ENCODE measurements around the gene HLCS. TPM values are rescaled to one million over a fixed set of nuclear protein-coding genes. Genes with fewer than 3 reads are reported as not detected.

HLCS gene
- total and polyA plus RNA-seq, 10 of the 15 experiments (the other 5 are each of a cell fraction or from before 2014, with no cell fraction given): 1.5 to 12.7 (median 9.6) TPM

DNA sequence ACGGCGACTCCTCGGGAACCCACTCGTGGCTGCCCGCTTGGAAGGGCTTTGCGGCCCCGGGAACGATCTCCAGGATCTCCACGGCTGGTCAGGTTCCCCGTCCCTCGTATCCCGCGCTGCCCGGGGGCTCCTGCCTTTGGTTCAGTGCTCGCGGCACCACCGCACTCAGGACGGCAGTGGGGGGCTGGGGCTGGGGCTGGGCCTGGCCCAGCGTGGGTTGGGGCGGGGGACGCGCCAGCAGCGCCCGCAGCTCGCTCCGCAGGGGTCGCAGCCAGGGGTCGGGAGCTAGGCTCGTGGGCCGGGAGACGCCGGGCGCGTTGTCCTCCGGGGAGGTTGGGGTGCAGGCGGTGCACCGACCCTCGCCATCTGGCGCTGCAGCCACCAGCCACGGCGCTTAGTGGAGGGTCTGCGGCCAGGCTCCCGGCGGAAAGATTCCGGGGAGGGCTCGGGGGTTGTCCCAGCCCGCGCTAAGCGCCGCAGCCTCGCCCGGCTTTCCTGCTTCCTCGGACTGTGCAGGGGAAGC, 258.6 kb downstream of the HLCS start:
- no peak for FAIRE-seq

More for the DNA sequence above, 258.6 kb downstream of the HLCS start:
- RAD21 ChIA-PET (ENCODE audit: unreplicated experiment): no interaction called here
- WGBS (ENCODE audit: insufficient coverage, insufficient replicate concordance, low lambda C conversion rate, missing lambda C conversion rate): 55% methylated on average over 41 of the region's 53 CpGs
- H3K4me2 ChIP-seq (ENCODE audit: control insufficient read depth, insufficient read depth): no peak overlapping the region
- no TSS peak for BruUV-seq (replicated peaks)
- CTCF ChIA-PET: no interaction called here
- DNase-seq (ENCODE audit: low read depth, low spot score) (no peak), ATAC-seq (no peak)
- H3K27me3 ChIP-seq (replicated peaks in 1 of 2; ENCODE audit: control insufficient read depth in 2 of 2, insufficient read depth in 2 of 2, low read length in 1 of 2): peaks cover 24 to 35% of the 10 kb centered on the region in 2 experiments
- intact Hi-C loops (cut with micrococcal nuclease; ENCODE audit: unreplicated experiment) (no loop called here), in situ Hi-C loops (cut with MboI) (no loop called here)
- H3K79me2 ChIP-seq (ENCODE audit: control insufficient read depth, insufficient read depth, low read length): no peaks in the 10 kb centered on the region
- POLR2A ChIA-PET: no interaction called here
- no peaks in the 10 kb centered on the region for H4K20me1 ChIP-seq (ENCODE audit: control insufficient read depth, insufficient read depth)
- H3K36me3 ChIP-seq (ENCODE audit: control insufficient read depth in 2 of 2, insufficient read depth in 2 of 2, low read length in 1 of 2): no peaks in the 10 kb centered on the region
- H3K9ac ChIP-seq (ENCODE audit: control insufficient read depth, insufficient read depth, low read length): no peak overlapping the region
- H3K4me1 ChIP-seq (ENCODE audit: control insufficient read depth, insufficient read depth, low read length): no peaks in the 10 kb centered on the region
- H3K9me3 ChIP-seq (replicated peaks; ENCODE audit: control insufficient read depth, insufficient read depth, low read length): no peaks in the 10 kb centered on the region
- H3K4me3 ChIP-seq: no peak overlapping the region
- no peak overlapping the region for H3K27ac ChIP-seq (ENCODE audit: control insufficient read depth, insufficient read depth)
- SMC1A ChIA-PET (ENCODE audit: uncharacterized antibody, unreplicated experiment): no interaction called here
- TF ChIP-seq CHD2 (IDR thresholded peaks at IDR 0.05; ENCODE audit: borderline replicate concordance, low read depth, low read length) (no peak), CHD4 (IDR thresholded peaks at IDR 0.05) (no peak), MTA2 (IDR thresholded peaks at IDR 0.05; ENCODE audit: low read depth) (no peak), CREB1 (IDR thresholded peaks at IDR 0.05; ENCODE audit: low read depth) (no peak), ZBTB11 (CRISPR knock-in tag; IDR thresholded peaks at IDR 0.05) (no peak), CBX3 (IDR thresholded peaks at IDR 0.05; ENCODE audit: borderline replicate concordance, low read depth) (no peak), USF2 (IDR thresholded peaks at IDR 0.05; ENCODE audit: borderline replicate concordance, low read depth, low read length) (no peak), BMI1 (IDR thresholded peaks at IDR 0.05; ENCODE audit: borderline replicate concordance) (no peak), STAT1 (conservative IDR thresholded peaks at IDR 0.05) (no peak), TCF7 (IDR thresholded peaks at IDR 0.05; ENCODE audit: borderline replicate concordance) (no peak), RFX5 (IDR thresholded peaks at IDR 0.05; ENCODE audit: low read depth, low read length) (no peak), USF1 (IDR thresholded peaks at IDR 0.05; ENCODE audit: borderline replicate concordance, extremely low read length, insufficient read depth, low read depth, low read length) (no peak), IRF5 (IDR thresholded peaks at IDR 0.05; ENCODE audit: borderline replicate concordance) (no peak), JUNB (IDR thresholded peaks at IDR 0.05) (no peak), KLF5 (IDR thresholded peaks at IDR 0.05; ENCODE audit: partially characterized antibody) (no peak), RBBP5 (conservative IDR thresholded peaks at IDR 0.05) (no peak), GATAD2B (conservative IDR thresholded peaks at IDR 0.05; ENCODE audit: low read depth) (no peak), TAF1 (IDR thresholded peaks at IDR 0.05; ENCODE audit: borderline replicate concordance, low read depth, low read length) (no peak), ZNF274 (IDR thresholded peaks at IDR 0.05; ENCODE audit: insufficient read depth, insufficient read length) (no peak)
- H2AFZ ChIP-seq (ENCODE audit: control insufficient read depth, low read depth, low read length): no peak overlapping the region

All from GM12878 (cell line).